Suppressor macrophage treated with lipopolysaccharide for 4 hours (primary cell): ENCODE data around the gene MIER3.

Source experiments
- DNase-seq: peaks from one replicate; pipeline ENCODE4 v3.0.0-alpha.2; 2020

Gene MIER3

DNA sequence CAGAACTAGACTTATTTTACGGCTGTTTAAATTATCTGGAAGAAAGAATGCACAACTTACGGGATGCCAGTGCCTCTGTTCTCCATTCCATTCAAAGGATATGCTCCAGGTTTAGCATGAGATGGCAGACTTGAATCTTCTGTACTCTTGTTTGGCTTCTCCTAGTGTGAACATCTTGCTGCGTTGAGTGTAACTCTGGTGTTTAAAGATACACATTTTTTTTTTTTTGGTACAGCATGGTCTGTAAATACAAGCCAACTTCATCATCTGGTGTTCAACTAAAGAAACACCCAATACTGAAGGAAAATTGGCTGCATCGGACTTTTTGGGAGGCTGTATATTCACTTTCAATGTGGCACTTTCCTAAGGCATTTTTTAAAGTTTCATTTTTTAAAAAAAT is 7.4 kb upstream of the MIER3 start:
- no peak for DNase-seq

DNA sequence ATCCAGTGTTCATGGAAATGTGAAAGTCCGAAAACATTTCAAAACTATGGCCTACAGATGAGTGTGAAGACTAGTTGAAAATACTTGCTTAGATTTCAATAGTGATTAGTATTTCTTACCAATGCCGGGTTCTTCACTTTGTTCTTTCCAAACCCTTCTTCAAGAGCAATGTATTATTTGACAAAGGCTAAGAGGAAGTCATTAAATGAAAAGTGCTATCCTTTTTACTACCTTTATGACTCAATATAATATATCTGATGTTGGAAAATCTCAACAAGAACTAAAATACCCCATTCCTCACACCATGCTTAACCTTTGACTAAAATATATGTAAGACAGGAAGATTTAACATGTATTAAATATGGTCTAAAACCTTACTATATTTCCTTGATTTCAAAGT is 6.7 kb upstream of the MIER3 start:
- no peak for DNase-seq

DNA sequence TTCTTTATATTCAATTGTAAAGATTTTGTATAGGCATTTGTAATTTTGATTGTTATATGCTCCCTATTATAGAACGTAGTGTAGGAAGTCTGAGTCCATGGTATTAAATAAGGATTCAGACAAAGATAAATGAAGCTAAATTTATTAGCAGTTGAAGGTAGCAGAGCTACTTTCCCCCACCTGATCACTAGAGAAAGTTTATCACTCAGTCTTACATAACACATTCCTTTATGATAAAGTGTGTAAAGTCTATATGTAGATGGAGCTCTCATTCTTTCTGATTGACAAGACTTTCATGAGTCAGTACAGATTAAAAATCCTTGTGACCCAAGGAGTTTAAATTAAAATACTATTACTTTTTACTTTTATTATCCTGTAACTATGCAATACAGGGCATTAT is 2.3 kb upstream of the MIER3 start:
- no peak for DNase-seq

DNA sequence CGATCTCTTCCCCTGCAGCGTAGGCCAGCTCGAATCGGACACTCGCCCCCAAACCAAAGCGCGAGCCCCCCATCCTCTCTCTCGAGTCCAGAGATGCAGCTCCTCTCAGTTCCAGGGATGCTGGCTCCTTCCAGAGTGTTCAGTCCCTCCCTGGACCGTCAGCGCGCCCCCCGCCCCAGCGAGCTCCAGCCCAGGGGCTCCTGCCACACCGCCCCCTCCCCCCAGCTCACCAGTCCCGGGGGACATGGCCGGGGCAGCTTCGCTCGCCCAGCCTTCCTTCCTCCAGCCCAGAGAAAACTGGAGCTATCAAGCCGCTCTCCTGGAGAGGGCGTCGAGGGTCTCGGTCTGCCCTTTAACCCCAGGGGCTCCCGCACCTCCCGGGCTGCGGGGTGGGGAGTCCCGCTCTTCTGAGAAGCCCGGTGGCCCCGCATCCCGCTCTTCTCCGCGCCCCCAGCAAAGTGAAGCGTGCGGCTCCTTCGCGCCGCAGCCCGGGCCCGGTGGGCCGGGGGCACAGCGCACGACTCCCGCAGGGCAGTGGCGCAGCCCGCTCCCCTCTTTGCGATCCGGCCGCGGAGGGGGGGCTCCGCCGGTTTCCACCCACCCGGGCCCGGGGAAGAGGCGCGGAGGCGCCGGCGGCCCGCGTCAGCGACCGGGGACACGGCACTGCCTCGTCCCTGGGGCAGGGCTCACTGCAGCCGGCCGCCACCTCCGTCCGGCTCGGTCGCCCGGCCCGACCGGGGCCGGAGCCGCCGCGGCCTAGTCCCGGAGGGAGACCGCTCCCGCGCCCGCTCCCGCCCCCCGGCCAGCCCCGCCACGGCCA is 587 bp downstream of the MIER3 start:
- DNase-seq = peak; percentile 15

DNA sequence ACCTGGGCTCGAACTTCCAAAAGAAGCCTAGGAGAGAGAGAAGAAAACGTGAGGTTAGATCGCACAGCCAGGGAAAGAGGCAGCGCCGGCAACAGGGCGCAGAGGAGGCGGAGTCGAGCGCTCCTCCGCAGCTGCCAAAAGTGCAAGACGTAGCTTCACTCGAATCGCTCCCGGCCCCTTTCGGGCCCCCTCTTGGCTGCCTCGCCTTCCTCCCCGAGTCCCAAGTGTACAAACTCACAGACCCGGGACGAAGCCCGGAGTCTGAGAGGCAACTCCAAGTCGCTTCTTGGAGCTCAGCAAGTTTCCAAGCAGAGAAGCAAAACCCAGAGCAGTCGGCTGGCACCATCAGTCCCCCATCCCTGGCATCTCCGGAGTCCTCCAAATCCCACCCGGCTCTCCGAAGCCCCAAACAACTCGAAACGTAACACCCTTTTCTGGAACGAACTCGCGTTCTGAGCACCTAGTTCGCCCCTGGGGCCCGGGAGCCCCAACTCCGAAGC is 1.2 kb downstream of the MIER3 start:
- DNase-seq = peak; percentile 53

GRCh38 chr5:56947052-56947451 is 4.9 kb downstream of the MIER3 start:
- DNase-seq = no peak

DNA sequence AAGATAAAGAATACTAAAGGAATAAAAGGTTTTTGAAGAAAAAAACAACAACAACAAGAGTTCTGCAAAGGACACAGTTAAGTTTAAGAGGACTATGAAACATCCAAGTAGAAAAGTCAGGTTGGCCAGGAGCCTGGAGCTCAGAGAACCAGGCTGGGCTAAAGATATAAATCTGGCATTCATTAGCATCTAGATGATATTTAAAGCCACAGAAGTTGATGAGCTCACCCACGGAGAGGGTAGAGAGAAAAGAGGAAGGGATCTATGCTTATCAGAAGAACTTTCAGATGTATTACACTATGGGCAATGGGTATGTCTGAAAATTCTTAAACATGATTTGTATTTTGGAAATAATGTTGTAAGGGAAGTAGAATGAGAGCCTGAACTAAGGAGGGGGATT is 9.9 kb downstream of the MIER3 start:
- DNase-seq = peak; percentile 25

- no peak for DNase-seq
Observed at GRCh38 chr5:56938858-56939257, 13.1 kb downstream of the MIER3 start.

- DNase-seq = no peak
Observed at GRCh38 chr5:56934325-56934724, 17.6 kb downstream of the MIER3 start.

- no peak for DNase-seq
Observed at GRCh38 chr5:56922922-56923321, 29.0 kb downstream of the MIER3 start.

GRCh38 chr5:56919942-56920662 is 31.8 kb downstream of the MIER3 start:
- no peak for DNase-seq

DNA sequence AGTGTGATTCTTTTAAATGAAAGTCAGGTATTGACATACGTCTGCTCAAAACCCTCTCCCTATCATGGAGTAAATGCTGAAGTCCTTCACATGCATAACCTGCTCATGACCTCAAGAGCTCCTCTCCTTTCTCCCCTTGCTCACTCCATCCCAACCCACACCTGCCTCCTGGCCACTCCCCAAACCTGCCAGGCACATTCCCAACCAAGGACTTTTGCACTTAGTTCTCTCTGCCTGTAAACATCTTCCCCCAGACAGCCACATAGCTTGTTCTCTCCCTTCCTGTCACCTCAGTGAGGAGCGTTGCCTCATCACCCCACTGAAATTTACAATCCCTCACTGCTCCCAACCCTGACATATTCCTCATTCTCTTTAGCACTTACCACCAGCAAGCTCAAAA is 33.9 kb downstream of the MIER3 start:
- no peak for DNase-seq

DNA sequence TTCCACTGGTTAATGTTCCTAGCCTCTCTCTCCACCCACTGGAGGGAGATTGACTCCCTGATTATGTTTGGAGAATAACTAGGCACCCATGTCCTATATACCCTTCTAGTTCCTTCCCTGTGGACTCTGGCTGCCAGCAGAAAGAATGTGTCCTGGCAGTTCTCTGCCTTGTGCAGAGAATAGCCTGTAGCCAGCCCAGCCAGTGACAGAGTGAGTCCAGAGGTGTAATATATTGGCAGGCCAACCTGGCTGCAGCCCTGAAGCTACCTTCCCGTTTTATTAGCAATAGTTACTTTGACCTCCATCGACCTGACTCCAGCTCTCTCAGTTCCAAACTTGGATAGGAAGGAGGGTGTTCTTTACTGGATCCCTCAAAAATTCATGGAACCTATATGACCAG is 34.4 kb downstream of the MIER3 start:
- DNase-seq = no peak

- no peak for DNase-seq
Observed at GRCh38 chr5:56914678-56915077, 37.2 kb downstream of the MIER3 start.

DNA sequence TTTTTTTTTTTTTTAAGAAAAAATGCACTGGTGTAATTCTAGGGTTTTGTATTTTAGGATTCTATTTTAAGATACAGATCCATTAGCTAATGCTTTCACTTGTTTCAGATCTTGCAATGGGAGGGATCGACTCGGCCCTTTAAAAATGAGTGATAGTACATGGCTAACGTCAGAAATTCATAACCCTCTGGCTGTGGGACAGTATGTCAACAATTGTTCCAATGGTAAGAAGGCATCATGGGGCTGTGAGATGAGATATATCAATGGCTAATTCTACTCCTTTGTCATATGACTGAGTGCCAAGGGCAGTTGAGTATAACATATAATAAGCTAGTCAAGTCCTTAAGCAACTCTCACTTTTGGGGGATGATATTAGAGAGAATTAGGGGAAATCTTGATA is 38.2 kb downstream of the MIER3 start:
- DNase-seq = no peak

GRCh38 chr5:56910210-56910965 is 41.5 kb downstream of the MIER3 start:
- DNase-seq = peak; percentile 73

GRCh38 chr5:56909294-56910209 is 42.4 kb downstream of the MIER3 start, which contains the start of gene SETD9:
SETD9 (plus strand) TSS chr5:56909596; CDS start chr5:56909646, 50 bp downstream.
- peak; percentile 99 for DNase-seq

DNA sequence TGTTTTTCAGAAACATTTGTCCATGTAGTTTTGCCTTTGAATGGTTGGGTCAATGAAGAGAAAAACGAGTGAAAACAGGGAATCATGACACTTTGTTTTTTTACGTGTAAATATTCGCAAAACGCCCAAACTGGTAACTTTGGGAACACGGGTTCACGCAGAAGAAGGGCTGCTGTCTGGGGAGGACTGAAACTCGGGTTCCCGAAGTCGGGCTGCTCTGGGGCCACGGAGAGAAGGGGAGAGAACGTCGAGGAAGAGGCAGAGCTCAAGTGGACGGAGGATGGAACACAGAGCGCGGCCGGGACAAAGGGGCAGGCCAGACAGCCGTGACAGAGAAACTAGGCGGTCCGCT is 43.0 kb downstream of the MIER3 start:
- DNase-seq = no peak

- DNase-seq = peak; percentile 64
Observed at GRCh38 chr5:56900858-56901578, 50.9 kb downstream of the MIER3 start.

GRCh38 chr5:56900395-56900794 is 51.5 kb downstream of the MIER3 start:
- DNase-seq = peak; percentile 38

- no peak for DNase-seq
Observed at GRCh38 chr5:56898213-56898612, 53.7 kb downstream of the MIER3 start.

GRCh38 chr5:56896763-56897162 is 55.2 kb downstream of the MIER3 start:
- DNase-seq = no peak
